KMS-11 (cell line): ENCODE results near the gene SYTL3.

Experiments
- H2AFZ ChIP-seq: fragments of 200-600 bp; sonication (generic); 2 replicates; pipeline ENCODE4 v1.6.1; 2016; ENCODE audit warnings: antibody characterized with exemption, mixed run types, low read depth
- H3K27ac ChIP-seq: fragments of 200-600 bp; sonication (generic); 2 replicates; pipeline ENCODE4 v1.6.1; 2016; ENCODE audit warnings: mild to moderate bottlenecking, mixed run types
- H3K27me3 ChIP-seq: fragments of 200-600 bp; sonication (generic); 2 replicates; pipeline ENCODE4 v1.6.1; 2017; ENCODE audit warnings: mild to moderate bottlenecking, low read depth, mixed run types, moderate library complexity; ENCODE audit not compliant: insufficient read depth
- H3K36me3 ChIP-seq: fragments of 200-600 bp; sonication (generic); 2 replicates; pipeline ENCODE4 v1.6.1; 2017; ENCODE audit warnings: mild to moderate bottlenecking, mixed run types; ENCODE audit not compliant: insufficient read depth
- H3K4me1 ChIP-seq: fragments of 200-600 bp; sonication (generic); 2 replicates; pipeline ENCODE4 v1.6.1; 2016; ENCODE audit warnings: mild to moderate bottlenecking, low read depth, mixed run types; ENCODE audit not compliant: poor library complexity, severe bottlenecking
- H3K4me2 ChIP-seq: fragments of 200-600 bp; sonication (generic); 2 replicates; pipeline ENCODE4 v1.7.0; 2016; ENCODE audit warnings: mild to moderate bottlenecking, mixed run types
- H3K4me3 ChIP-seq: fragments of 200-600 bp; sonication (generic); IDR thresholded peaks from 2 replicates; pipeline ENCODE4 v1.6.1; 2017; ENCODE audit warnings: low read depth, low read length, mixed read lengths; ENCODE audit not compliant: insufficient read depth
- H3K79me2 ChIP-seq: fragments of 200-600 bp; sonication (generic); 2 replicates; pipeline ENCODE4 v1.6.1; 2016; ENCODE audit warnings: low read depth, mixed run types; ENCODE audit not compliant: insufficient read depth
- H3K9ac ChIP-seq: fragments of 200-600 bp; sonication (generic); 2 replicates; pipeline ENCODE4 v1.6.1; 2016; ENCODE audit warnings: mild to moderate bottlenecking, mixed run types
- H4K20me1 ChIP-seq: fragments of 200-600 bp; sonication (generic); 2 replicates; pipeline ENCODE4 v1.6.1; 2016; ENCODE audit warnings: mild to moderate bottlenecking, mixed run types; ENCODE audit not compliant: insufficient read depth
- TF ChIP-seq, protein P1 (sequence below): fragments of 200-600 bp; sonication (generic); conservative IDR thresholded peaks from 2 replicates; pipeline ENCODE4 v1.6.1; 2017; ENCODE audit warnings: low read depth, mild to moderate bottlenecking, antibody characterized with exemption, low read length, moderate library complexity, mixed read lengths

SYTL3 gene

DNA sequence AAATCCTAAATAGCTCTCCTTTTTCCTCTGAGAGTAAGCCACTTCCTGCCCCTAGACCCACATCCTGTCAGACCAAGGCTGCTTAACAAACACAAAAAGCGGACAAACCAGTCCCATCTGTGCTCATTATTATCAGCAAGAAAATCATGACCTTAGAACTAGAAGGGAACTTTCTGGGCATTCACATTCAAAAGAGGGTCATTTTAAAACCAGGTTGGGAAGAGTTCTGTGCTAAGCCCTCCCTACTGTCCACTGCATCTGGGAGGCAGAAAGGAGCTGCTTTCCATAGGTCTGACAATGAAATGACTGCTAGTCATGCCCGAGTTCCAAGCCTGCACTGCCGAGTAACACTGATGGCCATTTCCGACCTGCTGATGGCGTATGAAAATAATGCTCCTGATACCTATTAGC lies 153.9 kb downstream of the SYTL3 start:
- H4K20me1 ChIP-seq: peaks cover 68% of the 10 kb centered on the region
- H3K27me3 ChIP-seq: no peaks in the 10 kb centered on the region
- H2AFZ ChIP-seq: no peak overlapping the region
- H3K9ac ChIP-seq: no peak overlapping the region; the same call in 1 of the 2 replicates
- no peak overlapping the region for H3K4me3 ChIP-seq
- peaks cover 96% of the 10 kb centered on the region for H3K79me2 ChIP-seq
- TF ChIP-seq, protein P1, sequence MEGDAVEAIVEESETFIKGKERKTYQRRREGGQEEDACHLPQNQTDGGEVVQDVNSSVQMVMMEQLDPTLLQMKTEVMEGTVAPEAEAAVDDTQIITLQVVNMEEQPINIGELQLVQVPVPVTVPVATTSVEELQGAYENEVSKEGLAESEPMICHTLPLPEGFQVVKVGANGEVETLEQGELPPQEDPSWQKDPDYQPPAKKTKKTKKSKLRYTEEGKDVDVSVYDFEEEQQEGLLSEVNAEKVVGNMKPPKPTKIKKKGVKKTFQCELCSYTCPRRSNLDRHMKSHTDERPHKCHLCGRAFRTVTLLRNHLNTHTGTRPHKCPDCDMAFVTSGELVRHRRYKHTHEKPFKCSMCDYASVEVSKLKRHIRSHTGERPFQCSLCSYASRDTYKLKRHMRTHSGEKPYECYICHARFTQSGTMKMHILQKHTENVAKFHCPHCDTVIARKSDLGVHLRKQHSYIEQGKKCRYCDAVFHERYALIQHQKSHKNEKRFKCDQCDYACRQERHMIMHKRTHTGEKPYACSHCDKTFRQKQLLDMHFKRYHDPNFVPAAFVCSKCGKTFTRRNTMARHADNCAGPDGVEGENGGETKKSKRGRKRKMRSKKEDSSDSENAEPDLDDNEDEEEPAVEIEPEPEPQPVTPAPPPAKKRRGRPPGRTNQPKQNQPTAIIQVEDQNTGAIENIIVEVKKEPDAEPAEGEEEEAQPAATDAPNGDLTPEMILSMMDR: no peak
- peak overlapping the region; percentile 38; the same call in 1 of the 2 replicates for H3K27ac ChIP-seq
- no peaks in the 10 kb centered on the region for H3K36me3 ChIP-seq
- H3K4me1 ChIP-seq: peaks cover 82% of the 10 kb centered on the region
- peak overlapping the region; percentile 67 for H3K4me2 ChIP-seq

DNA sequence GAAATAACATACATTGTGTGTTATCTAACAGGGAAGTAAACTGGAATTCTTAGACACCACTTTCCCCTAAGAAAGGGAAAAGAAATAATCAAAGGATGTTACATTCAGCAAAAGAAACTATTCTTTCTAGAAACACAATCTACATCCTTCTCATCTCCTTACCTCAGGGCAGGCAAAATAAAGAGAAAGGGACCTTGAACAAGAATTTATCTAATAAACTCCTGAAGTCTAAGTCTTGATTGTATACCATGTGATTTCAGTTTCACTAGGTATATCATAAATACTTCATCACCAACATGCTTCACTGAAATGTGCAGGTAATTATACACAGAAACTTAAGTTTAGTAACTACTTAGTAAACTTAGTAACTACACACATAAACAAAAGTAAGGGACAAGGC lies 154.4 kb downstream of the SYTL3 start:
- no peak overlapping the region for H2AFZ ChIP-seq
- TF ChIP-seq, protein P1: no peak
- H3K79me2 ChIP-seq: peaks cover 96% of the 10 kb centered on the region
- no peaks in the 10 kb centered on the region for H3K36me3 ChIP-seq
- peak overlapping the region; percentile 67 for H3K4me2 ChIP-seq
- peaks cover 65% of the 10 kb centered on the region for H4K20me1 ChIP-seq
- no peak overlapping the region for H3K4me3 ChIP-seq
- H3K27ac ChIP-seq: peak overlapping the region; percentile 38; the same call in 1 of the 2 replicates
- no peaks in the 10 kb centered on the region for H3K27me3 ChIP-seq
- H3K9ac ChIP-seq: no peak overlapping the region; the same call in 1 of the 2 replicates
- peaks cover 80% of the 10 kb centered on the region for H3K4me1 ChIP-seq

DNA sequence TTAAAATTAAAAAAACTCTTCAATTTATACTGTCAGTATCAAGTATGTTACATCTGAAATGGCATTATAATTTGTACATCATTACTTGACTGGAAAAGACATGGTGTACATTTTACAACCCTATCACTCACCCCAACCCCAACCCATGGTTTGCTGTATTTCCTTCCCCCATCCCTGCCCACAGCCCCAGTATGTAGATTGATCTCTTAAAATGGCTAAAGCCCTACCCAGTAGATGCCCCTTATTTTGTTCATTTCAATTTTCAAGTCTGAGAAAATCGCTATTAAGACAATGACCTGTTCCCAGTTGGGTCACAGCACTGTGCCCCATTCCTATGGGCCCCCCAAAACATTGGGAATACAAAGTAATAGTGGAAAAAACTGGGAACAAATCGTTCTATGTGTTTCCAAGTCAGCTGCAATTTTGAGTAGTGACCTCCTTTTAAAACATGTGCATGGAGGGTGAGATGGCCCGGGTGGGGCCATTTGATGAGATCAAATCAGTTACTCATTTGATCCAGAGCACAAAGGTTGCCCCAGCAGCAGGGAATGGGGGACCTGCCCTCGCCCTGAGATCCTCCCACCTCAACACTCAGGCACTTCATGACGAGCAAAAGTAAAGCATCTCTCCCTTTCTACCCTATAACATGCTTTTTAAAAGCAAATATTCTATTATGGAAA lies 156.0 kb downstream of the SYTL3 start:
- H3K4me3 ChIP-seq: no peak overlapping the region
- H3K79me2 ChIP-seq: peaks cover 96% of the 10 kb centered on the region
- TF ChIP-seq, protein P1: no peak
- H3K27ac ChIP-seq: no peak overlapping the region
- H3K4me2 ChIP-seq: no peak overlapping the region
- no peaks in the 10 kb centered on the region for H3K36me3 ChIP-seq
- peaks cover 79% of the 10 kb centered on the region for H3K4me1 ChIP-seq
- no peak overlapping the region for H3K9ac ChIP-seq
- H3K27me3 ChIP-seq: no peaks in the 10 kb centered on the region
- no peak overlapping the region for H2AFZ ChIP-seq
- peaks cover 68% of the 10 kb centered on the region for H4K20me1 ChIP-seq

DNA sequence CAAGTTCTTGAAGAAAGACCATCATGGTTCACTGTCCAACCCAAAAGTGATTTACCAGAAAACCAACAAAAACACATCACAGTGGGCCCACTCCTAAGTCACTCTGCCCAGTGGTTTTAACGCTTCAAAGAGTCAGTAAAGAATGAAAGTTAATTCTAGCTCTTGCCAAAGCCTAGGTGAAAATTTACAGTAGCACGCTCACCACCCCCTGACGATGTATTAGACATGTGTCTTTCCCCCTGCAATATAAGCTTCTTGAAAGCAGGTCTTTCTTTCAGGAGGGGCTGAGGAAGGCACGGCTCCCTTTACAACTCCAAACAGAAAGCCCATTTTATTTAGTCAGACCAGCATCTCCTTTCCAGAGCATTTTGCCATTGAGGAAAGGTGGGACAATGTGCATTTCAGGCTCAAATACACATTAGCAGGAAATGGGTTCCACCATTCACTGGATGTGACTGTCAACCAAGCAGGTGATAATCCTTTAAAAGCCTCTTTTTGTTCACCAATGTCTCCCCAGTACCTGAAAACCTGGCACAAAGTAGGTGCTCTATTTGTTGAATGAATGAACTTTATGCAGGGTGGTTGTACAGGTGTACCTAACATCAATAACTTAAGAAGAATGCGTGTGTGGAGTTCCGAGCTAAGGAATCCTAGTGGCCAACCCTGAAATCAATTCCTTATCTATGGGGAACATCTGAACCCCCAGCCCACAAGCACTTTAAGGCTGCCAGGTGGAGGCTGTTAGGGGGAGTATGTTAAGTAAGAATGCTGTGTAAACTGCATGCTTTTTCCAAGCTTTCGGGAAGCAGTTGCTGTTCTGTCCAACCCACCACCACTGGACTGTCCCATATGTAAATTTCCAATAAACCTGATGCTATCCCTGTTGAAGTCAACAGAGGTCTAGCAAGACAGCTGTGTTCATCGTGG lies 157.9 kb downstream of the SYTL3 start:
- TF ChIP-seq, protein P1: no peak
- no peak overlapping the region for H3K4me2 ChIP-seq
- H3K27me3 ChIP-seq: no peaks in the 10 kb centered on the region
- H2AFZ ChIP-seq: no peak overlapping the region
- H3K79me2 ChIP-seq: peaks cover 96% of the 10 kb centered on the region
- H3K27ac ChIP-seq: no peak overlapping the region
- peaks cover 76% of the 10 kb centered on the region for H4K20me1 ChIP-seq
- no peak overlapping the region for H3K4me3 ChIP-seq
- H3K36me3 ChIP-seq: no peaks in the 10 kb centered on the region
- H3K9ac ChIP-seq: no peak overlapping the region
- peaks cover 89% of the 10 kb centered on the region for H3K4me1 ChIP-seq
